Inferior parietal cortex (tissue), 1 donor: ENCODE results near the gene MMP17.
"Not testable (repeated sequence)": the region's sequence is repeated elsewhere in the genome, so short reads cannot be mapped to it uniquely, and the experiment has no call there.

Source experiments
- DNase-seq: peaks from one replicate; pipeline ENCODE4 v3.0.0-alpha.2; 2016; ENCODE audit errors: extremely low spot score

The MMP17 gene

GRCh38 chr12:131863711-131864396 lies 35.7 kb downstream of the MMP17 start:
- no peak for DNase-seq

GRCh38 chr12:131864469-131864868 lies 36.3 kb downstream of the MMP17 start:
- no peak for DNase-seq

GRCh38 chr12:131865180-131865875 lies 37.1 kb downstream of the MMP17 start:
- no peak for DNase-seq

GRCh38 chr12:131867471-131867870 lies 39.3 kb downstream of the MMP17 start:
- no peak for DNase-seq

GRCh38 chr12:131867891-131868675 lies 39.9 kb downstream of the MMP17 start:
- DNase-seq = no peak

GRCh38 chr12:131869871-131870418 lies 41.8 kb downstream of the MMP17 start:
- no peak for DNase-seq

- DNase-seq = no peak
These were observed 43.5 kb downstream of the MMP17 start for GRCh38 chr12:131871677-131872076.

- DNase-seq = no peak
These were observed 44.2 kb downstream of the MMP17 start for GRCh38 chr12:131872154-131873051.

GRCh38 chr12:131873293-131873692 lies 45.1 kb downstream of the MMP17 start:
- DNase-seq = no peak

- not testable (repeated sequence) for DNase-seq
These were observed 46.8 kb downstream of the MMP17 start for GRCh38 chr12:131874972-131875371.

- DNase-seq = not testable (repeated sequence)
These were observed 49.0 kb downstream of the MMP17 start for GRCh38 chr12:131877216-131877615.

- DNase-seq = not testable (repeated sequence)
These were observed 50.2 kb downstream of the MMP17 start for GRCh38 chr12:131878436-131878835.

- no peak for DNase-seq
These were observed 54.8 kb downstream of the MMP17 start for GRCh38 chr12:131882804-131883520.

GRCh38 chr12:131883521-131883900 lies 55.3 kb downstream of the MMP17 start:
- no peak for DNase-seq

GRCh38 chr12:131885076-131885475 lies 56.9 kb downstream of the MMP17 start:
- DNase-seq = not testable (repeated sequence)

GRCh38 chr12:131885543-131886057 lies 57.4 kb downstream of the MMP17 start:
- no peak for DNase-seq

GRCh38 chr12:131891722-131892121 lies 63.5 kb downstream of the MMP17 start:
- DNase-seq = not testable (repeated sequence)

- DNase-seq = no peak
These were observed 64.8 kb downstream of the MMP17 start for GRCh38 chr12:131892711-131893604.

- DNase-seq = peak; percentile 20
These were observed 65.6 kb downstream of the MMP17 start for GRCh38 chr12:131893605-131894312.
